OCI-LY7 (cell line): ENCODE measurements around the gene CRABP2.

Experiments used
- EZH2phosphoT487 ChIP-seq: fragments of 200-600 bp; sonication (generic); IDR thresholded peaks from 2 replicates; pipeline ENCODE4 v1.6.1; 2018; ENCODE audit warnings: low read depth, borderline replicate concordance, mild to moderate bottlenecking, mixed run types, antibody characterized with exemption, low read length, moderate library complexity, mixed read lengths
- TF ChIP-seq, protein P1 (sequence below): fragments of 200-600 bp; sonication (generic); conservative IDR thresholded peaks from 2 replicates; pipeline ENCODE4 v1.5.1; 2014; ENCODE audit warnings: mild to moderate bottlenecking, antibody characterized with exemption, low read length, moderate library complexity, mixed read lengths

DNA sequence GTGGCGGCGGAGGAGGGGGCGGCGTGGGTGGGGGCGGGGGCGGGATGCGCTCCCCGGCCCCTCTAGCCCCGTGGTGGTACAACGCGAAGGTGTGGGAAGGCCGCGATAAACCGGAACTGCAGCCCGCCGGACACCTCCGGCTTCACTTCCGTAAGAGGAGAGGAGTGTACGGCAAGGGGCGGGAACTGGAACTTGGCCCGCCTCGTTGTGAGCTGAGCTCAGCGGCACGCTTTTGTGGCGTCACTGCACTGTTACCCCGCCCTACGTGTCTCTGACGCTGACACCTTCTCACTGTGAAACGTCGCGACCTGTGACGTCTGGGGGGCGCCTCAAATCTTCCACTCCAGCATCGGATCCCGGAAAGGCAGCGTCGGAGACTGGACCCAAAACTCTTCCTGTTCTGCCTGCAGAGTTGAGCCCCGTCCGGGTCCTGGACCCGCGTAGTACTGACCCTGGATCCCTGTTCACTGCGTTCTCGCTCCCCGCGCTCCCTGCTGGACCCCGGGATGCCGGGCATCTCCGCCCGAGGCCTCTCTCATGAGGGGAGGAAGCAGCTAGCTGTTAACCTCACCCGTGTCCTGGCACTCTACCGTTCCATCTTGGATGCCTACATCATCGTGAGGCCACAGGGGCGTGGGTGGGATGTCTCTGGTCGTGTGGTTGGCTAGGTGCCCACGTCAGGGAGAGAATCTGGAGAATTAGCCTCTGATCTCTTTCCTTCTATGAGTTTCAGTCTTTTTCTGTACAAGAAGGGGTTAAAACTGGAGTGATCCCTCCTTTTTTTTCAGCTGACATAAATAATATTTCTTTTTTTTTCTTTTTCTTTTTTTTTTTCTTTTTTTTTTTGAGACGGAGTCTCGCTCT is 23.4 kb upstream of the CRABP2 start, which contains the start of gene ISG20L2:
- TF ChIP-seq, protein P1, sequence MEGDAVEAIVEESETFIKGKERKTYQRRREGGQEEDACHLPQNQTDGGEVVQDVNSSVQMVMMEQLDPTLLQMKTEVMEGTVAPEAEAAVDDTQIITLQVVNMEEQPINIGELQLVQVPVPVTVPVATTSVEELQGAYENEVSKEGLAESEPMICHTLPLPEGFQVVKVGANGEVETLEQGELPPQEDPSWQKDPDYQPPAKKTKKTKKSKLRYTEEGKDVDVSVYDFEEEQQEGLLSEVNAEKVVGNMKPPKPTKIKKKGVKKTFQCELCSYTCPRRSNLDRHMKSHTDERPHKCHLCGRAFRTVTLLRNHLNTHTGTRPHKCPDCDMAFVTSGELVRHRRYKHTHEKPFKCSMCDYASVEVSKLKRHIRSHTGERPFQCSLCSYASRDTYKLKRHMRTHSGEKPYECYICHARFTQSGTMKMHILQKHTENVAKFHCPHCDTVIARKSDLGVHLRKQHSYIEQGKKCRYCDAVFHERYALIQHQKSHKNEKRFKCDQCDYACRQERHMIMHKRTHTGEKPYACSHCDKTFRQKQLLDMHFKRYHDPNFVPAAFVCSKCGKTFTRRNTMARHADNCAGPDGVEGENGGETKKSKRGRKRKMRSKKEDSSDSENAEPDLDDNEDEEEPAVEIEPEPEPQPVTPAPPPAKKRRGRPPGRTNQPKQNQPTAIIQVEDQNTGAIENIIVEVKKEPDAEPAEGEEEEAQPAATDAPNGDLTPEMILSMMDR: no peak
- no peak for TF ChIP-seq EZH2phosphoT487
